Activated B cell treated with CpG ODN at 0.5 μM for 24 hours (primary cell): ENCODE results near the gene ZSWIM5. TPM values are rescaled to one million over a fixed set of nuclear protein-coding genes. Genes with fewer than 3 reads are reported as not detected.

Experiments used
- ATAC-seq: fragments of 200-7000 bp; cut with Tn5 transposase; one replicate; pipeline ENCODE4 v1.10.0; 2021; ENCODE audit warnings: low read depth, mild to moderate bottlenecking, moderate library complexity
- CTCF ChIA-PET: fragments of 350-600 bp; sonication (Branson Sonifier 250); formaldehyde crosslinking; loops from one replicate; lab custom pipeline; 2021; ENCODE audit warnings: antibody characterized with exemption; lab: Charles Lee
- POLR2A ChIA-PET: fragments of 350-600 bp; sonication (Branson Sonifier 250); formaldehyde crosslinking; loops from one replicate; lab custom pipeline; 2021; ENCODE audit warnings: antibody characterized with exemption; lab: Charles Lee
- DNase-seq: peaks from one replicate; pipeline ENCODE4 v3.0.0; 2022
- H3K27ac Mint-ChIP-seq: one replicate; pipeline ENCODE4 v1.8.0; 2020; ENCODE audit warnings: mixed read lengths
- H3K27me3 Mint-ChIP-seq: one replicate; pipeline ENCODE4 v1.8.0; 2021; ENCODE audit warnings: mixed read lengths
- H3K36me3 Mint-ChIP-seq: one replicate; pipeline ENCODE4 v1.8.0; 2021; ENCODE audit warnings: low read depth, mixed read lengths
- H3K4me1 Mint-ChIP-seq: one replicate; pipeline ENCODE4 v1.8.0; 2021; ENCODE audit warnings: mixed read lengths
- H3K4me3 Mint-ChIP-seq: one replicate; pipeline ENCODE4 v1.8.0; 2020; ENCODE audit warnings: mild to moderate bottlenecking, mixed read lengths
- H3K9me3 Mint-ChIP-seq: one replicate; pipeline ENCODE4 v1.8.0; 2020; ENCODE audit warnings: mixed read lengths
- CTCF ChIP-seq: fragments of 200-600 bp; IDR thresholded peaks from one replicate; pipeline ENCODE4 v1.8.0; 2022; ENCODE audit warnings: antibody characterized with exemption, mild to moderate bottlenecking
- intact Hi-C: fragments of 100-400 bp; cut with micrococcal nuclease; formaldehyde crosslinking; loops from one replicate; pipeline ENCODE4 v1.15.1; 2024
- total RNA-seq: library from RNA; stranded (reverse); gene quantifications from 2 replicates; pipeline ENCODE4 v1.2.3, GENCODE V29; 2022

Gene ZSWIM5
- total RNA-seq, 1 donor from 2014 or later: 1.6 TPM

GRCh38 chr1:45040297-45040696 is 166.1 kb downstream of the ZSWIM5 start:
- intact Hi-C loops: no loop called here
- Mint-ChIP-seq H3K9me3 (no peaks in the 10 kb centered on the region), H3K27ac (no peak overlapping the region), H3K4me1 (no peaks in the 10 kb centered on the region), H3K36me3 (no peaks in the 10 kb centered on the region), H3K27me3 (no peaks in the 10 kb centered on the region), H3K4me3 (no peak overlapping the region)
- POLR2A ChIA-PET: no interaction called here
- CTCF ChIA-PET: no interaction called here
- no peak for TF ChIP-seq CTCF
- DNase-seq (no peak), ATAC-seq (no peak)

- Mint-ChIP-seq H3K27me3 (no peaks in the 10 kb centered on the region), H3K36me3 (no peaks in the 10 kb centered on the region), H3K4me3 (no peak overlapping the region), H3K4me1 (no peaks in the 10 kb centered on the region), H3K27ac (no peak overlapping the region), H3K9me3 (no peaks in the 10 kb centered on the region)
- POLR2A ChIA-PET: no interaction called here
- DNase-seq (no peak), ATAC-seq (no peak)
- intact Hi-C loops: no loop called here
- CTCF ChIA-PET: no interaction called here
- no peak for TF ChIP-seq CTCF
These were observed 167.6 kb downstream of the ZSWIM5 start for GRCh38 chr1:45038661-45039364.

GRCh38 chr1:45038240-45038639 is 168.2 kb downstream of the ZSWIM5 start:
- CTCF ChIA-PET: no interaction called here
- Mint-ChIP-seq H3K27ac (no peak overlapping the region), H3K27me3 (no peaks in the 10 kb centered on the region), H3K36me3 (no peaks in the 10 kb centered on the region), H3K4me1 (peaks cover 4% of the 10 kb centered on the region), H3K4me3 (no peak overlapping the region), H3K9me3 (no peaks in the 10 kb centered on the region)
- intact Hi-C loops: no loop called here
- POLR2A ChIA-PET: no interaction called here
- no peak for TF ChIP-seq CTCF
- no peak for DNase-seq
- ATAC-seq: no peak

GRCh38 chr1:45037456-45037855 is 168.9 kb downstream of the ZSWIM5 start:
- no peak overlapping the region for H3K4me3 Mint-ChIP-seq
- no peak for DNase-seq
- CTCF ChIA-PET: no interaction called here
- POLR2A ChIA-PET: no interaction called here
- no peaks in the 10 kb centered on the region for H3K9me3 Mint-ChIP-seq
- intact Hi-C loops: no loop called here
- TF ChIP-seq CTCF: no peak
- H3K4me1 Mint-ChIP-seq: peaks cover 7% of the 10 kb centered on the region
- H3K36me3 Mint-ChIP-seq: no peaks in the 10 kb centered on the region
- no peak overlapping the region for H3K27ac Mint-ChIP-seq
- ATAC-seq: no peak
- H3K27me3 Mint-ChIP-seq: no peaks in the 10 kb centered on the region

GRCh38 chr1:45035631-45036301 is 170.6 kb downstream of the ZSWIM5 start:
- CTCF ChIA-PET: no interaction called here

More at GRCh38 chr1:45035631-45036301, 170.6 kb downstream of the ZSWIM5 start:
- H3K27me3 Mint-ChIP-seq: no peaks in the 10 kb centered on the region
- no peaks in the 10 kb centered on the region for H3K36me3 Mint-ChIP-seq
- H3K27ac Mint-ChIP-seq: no peak overlapping the region
- DNase-seq: no peak
- no peaks in the 10 kb centered on the region for H3K9me3 Mint-ChIP-seq
- no peak for ATAC-seq
- intact Hi-C loops: no loop called here
- TF ChIP-seq CTCF: no peak
- no peak overlapping the region for H3K4me3 Mint-ChIP-seq
- H3K4me1 Mint-ChIP-seq: peaks cover 7% of the 10 kb centered on the region
- POLR2A ChIA-PET: interaction anchor here (0.6 to 0.7 kb wide), 2 partner anchors 28 to 1270 kb away, joined by 3 to 7 read pairs; no protein-coding TSS in a partner anchor
